HUDEP-2 (cell line): ENCODE results near the gene CLPTM1L.

Experiments
- DNase-seq, 76 experiments: peaks; one replicate each; lab custom pipeline; 2025; ENCODE audit not compliant: unreplicated experiment in 76 of 76; lab: John Stamatoyannopoulos, UW

CLPTM1L gene

GRCh38 chr5:1344975-1345838 is at the start of gene CLPTM1L:
TSS of gene CLPTM1L (minus strand) at chr5:1345099. CDS start at chr5:1344841, 258 bp downstream.
- DNase-seq = peak in 72 of 76 experiments; percentile 7 to 83 (median 65)

GRCh38 chr5:1393571-1394501 is 48.9 kb upstream of the CLPTM1L start:
- no peak for DNase-seq

- no peak for DNase-seq
Measured at GRCh38 chr5:1392801-1393565, 48.1 kb upstream of the CLPTM1L start.

- no peak for DNase-seq
Measured at GRCh38 chr5:1392261-1392660, 47.4 kb upstream of the CLPTM1L start.

- DNase-seq = no peak
Measured at GRCh38 chr5:1391691-1392090, 46.8 kb upstream of the CLPTM1L start.

GRCh38 chr5:1390861-1391600 is 46.1 kb upstream of the CLPTM1L start:
- DNase-seq = no peak

- DNase-seq = no peak
Measured at GRCh38 chr5:1390333-1390732, 45.4 kb upstream of the CLPTM1L start.

GRCh38 chr5:1388383-1388967 is 43.6 kb upstream of the CLPTM1L start:
- DNase-seq = no peak

- no peak for DNase-seq
Measured at GRCh38 chr5:1387876-1388275, 43.0 kb upstream of the CLPTM1L start.

- no peak for DNase-seq
Measured at GRCh38 chr5:1387059-1387755, 42.3 kb upstream of the CLPTM1L start.

GRCh38 chr5:1386274-1386717 is 41.4 kb upstream of the CLPTM1L start:
- peak in 2 of 76 experiments; percentile 11 to 30 for DNase-seq

GRCh38 chr5:1385395-1386273 is 40.7 kb upstream of the CLPTM1L start:
- DNase-seq = peak in 72 of 76 experiments; percentile 5 to 86 (median 63)

GRCh38 chr5:1384521-1384920 is 39.6 kb upstream of the CLPTM1L start:
- DNase-seq = no peak

- DNase-seq = no peak
Measured at GRCh38 chr5:1383886-1384401, 39.0 kb upstream of the CLPTM1L start.

- no peak for DNase-seq
Measured at GRCh38 chr5:1383344-1383743, 38.4 kb upstream of the CLPTM1L start.

GRCh38 chr5:1382248-1382700 is 37.4 kb upstream of the CLPTM1L start:
- DNase-seq = no peak

- no peak for DNase-seq
Measured at GRCh38 chr5:1381370-1382247, 36.7 kb upstream of the CLPTM1L start.
